GM19025 (cell line): Measurements from ENCODE around the gene SLTM.
"Not testable (repeated sequence)": the region's sequence is repeated elsewhere in the genome, so short reads cannot be mapped to it uniquely, and the experiment has no call there.

Source experiments
- ATAC-seq: cut with Tn5 transposase; IDR thresholded peaks from one replicate; pipeline ENCODE4 v1.9.1; 2021; ENCODE audit warnings: mild to moderate bottlenecking, low read depth, moderate library complexity; ENCODE audit not compliant: unreplicated experiment

The SLTM gene

DNA sequence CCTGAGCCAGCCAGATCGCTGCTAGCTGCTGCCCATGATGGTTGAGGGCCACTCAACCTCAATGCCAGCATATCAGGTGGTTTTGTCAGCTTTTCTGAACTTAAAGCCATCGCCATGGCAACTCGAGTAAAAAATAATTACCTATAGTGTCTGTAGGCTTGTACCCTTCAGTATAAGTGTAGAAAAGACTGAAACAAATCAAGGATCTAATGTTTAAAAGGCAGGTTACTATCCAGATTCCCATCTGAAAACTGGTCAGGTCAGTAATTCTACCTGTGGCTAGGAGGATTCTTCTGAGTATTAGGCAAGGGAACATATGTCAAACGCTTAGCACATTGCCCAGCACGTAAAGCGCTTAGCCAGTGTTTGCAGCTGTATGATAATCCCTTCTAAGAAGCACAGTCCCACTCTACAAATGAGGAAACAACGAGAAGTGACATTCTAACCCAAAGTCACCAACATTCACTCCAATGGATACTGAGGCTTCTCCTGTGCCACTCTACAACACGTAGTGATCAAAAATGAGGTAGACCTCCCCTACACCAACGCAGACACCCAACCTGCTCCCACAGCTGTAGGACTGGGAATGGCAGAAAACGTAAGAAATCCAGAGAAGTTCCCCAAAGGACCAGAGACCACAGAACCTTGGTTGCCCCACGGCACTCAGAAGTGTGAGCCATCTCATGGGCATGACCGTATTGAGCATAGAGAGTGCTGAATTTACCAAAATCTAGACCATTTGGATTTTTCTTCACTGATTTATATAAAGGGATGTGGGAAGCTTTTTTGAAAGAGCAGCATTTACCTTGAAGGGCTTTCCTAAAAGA, 55.3 kb downstream of the SLTM start:
- ATAC-seq = no peak

DNA sequence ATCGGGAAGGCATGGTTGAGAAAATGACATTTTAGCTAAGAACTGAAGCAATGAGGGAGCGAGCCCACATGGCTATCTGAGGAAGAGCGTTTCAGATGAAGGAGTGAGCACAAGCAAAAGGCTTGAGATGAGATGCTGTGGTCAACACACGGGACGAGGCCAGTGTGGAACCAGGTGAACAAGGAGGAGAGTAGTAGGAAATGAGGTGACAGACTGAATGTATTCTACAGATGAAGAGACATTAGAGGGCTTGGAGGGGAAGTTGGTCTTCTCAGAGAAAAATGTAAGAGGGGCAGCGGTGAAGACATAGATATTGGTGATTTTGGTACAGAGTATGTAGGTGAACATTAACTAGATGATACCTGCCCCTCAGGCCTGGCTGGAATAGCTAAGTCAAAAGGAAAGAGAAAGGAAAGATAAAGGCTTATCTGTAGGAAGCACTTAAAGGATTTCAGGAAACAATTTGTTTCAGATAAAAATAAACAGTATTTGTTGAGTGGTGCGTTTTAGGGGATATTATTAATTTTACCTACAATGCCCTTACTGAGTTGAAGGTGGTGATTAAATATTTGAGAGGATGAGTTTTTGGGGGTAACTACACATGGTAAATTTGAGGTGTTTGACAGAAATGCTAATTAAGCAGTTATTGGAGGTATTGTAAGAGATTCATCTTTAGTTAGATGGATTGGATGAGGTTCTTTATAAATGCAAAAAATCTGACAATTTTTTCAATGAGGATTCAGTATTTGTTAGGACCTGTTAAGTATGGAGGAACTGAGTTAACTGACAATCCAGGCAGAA, 57.0 kb downstream of the SLTM start:
- ATAC-seq = no peak

DNA sequence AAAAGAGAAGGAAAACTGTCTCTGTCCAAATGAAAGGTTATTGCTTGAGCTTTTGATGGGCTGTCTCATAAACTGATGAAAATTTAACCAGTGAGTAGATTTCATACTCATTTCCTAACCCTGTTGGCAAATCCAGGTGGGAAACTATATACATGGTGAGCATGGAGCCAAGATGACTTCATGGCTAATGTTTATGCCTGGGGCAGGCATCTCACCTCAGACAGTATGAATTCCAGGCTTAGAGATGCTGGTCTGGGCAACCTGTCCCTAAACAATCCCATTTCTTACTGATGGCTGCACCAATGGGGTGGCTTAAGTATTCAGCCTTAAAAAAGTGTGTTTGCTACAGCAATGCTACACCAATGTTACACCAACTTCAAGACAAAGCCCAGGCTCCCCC, 58.1 kb downstream of the SLTM start:
- ATAC-seq = no peak

DNA sequence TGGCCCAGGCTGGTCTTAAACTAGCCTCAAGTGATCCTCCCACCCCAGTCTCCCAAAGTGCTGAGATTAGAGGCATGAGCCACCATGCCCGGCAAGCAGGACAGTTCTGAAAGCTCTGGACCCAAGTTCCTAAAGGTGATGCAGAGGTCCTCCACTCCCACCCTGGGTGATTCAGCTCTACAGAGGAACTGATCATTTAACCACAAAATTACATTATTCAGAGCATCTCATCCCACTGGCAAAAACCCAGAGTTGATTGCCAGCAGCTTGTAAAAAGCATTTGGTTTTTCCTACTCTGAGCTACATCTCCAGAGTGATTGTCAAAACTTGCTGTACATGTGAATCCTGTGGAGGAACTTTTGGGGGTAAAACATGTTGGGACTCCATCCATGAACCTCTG, 60.2 kb downstream of the SLTM start:
- ATAC-seq = no peak

DNA sequence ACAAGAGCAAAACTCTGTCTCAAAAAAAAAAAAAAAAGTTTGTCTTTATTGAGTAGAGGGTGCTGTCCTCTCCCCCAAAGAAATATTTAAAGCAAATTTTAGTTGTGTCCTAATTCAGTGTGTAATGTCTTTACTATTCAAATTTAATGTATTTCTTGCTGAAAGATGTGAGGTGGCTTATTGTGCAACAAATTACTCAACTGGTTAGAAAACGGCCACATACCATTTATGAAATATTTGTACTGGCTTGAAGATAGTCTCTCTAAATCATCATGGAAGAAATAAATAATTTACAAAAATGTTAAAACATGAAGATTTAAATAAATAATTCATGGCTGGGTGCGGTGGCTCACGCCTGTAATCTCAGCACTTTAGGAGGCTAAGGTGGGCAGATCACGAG, 63.0 kb downstream of the SLTM start:
- no peak for ATAC-seq

DNA sequence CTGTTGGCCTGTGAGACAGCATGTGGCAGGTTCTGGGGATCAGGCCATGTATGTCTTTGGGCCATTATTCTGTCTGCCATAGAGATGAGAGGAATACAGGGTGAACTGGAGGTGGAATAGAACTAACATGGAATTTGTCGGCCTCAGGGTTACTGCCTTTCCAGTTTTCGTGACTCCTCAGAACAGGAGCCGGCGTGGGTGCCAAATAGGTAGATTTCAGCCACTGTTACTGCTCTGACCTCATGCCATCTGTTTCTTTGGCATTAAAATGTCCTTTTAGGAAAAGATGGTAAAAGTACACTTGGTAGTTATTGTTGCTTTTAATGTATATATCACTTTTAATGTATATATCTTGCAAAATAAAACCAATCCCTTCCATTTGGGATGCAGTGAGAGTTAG, 65.6 kb downstream of the SLTM start:
- no peak for ATAC-seq

DNA sequence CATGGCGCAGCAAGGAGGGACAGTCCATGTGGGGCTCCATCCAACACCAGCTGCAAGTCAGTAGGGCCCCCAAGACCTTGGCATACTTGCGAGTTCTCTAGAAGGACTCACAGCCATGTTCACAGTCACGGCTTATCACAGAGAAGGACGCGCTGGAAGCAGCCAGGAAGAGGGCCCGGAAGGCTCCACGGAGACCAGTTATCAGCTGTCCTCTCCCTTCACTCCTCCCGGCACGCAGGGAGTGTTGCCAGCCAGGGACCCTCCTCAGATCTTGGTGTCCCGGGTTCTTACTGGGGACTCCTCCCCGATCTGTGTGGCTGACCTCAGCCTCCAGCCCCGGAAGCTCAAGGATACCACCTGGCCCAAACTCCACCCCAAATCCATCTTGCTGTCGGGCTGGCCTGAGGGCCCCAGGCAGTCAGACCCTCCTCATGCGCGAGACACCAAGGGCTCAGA, 68.0 kb downstream of the SLTM start:
- ATAC-seq = no peak

DNA sequence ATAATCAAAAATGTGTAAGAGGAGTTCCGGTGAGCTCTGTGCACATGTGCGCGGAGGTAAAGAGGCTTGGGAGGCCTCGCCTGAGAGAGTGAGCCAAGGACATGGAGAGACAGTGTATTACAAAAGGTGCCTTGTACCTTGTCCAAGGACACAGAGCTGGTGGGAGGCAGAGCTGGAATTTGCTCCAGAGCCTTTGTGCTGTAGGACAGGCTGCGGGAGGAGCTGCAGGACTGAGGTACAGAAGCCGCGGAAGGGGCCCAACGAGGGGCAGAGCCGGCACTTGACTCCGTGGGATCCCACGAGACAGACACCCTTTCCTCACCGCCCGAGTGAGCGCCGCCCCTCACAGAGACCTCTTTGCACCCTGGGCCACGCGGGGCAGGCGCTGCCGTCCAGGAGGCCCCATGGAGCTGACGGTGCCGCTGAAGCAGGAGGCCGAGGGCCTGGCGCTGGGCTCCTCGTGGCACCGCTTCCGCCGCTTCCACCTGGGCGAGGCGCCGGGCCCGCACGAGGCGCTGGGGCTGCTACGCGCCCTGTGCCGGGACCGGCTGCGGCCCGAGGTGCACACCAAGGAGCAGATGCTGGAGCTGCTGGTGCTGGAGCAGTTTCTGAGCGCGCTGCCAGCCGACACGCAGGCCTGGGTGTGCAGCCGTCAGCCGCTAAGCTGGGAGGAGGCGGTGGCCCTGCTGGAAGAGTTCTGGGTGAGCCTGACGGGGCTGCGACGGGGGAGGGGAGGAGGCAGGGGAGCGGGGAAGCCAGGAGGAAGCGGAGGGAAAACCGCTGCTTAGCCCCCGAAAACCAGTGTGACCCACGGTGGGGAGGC, 68.7 kb downstream of the SLTM start:
- no peak for ATAC-seq

DNA sequence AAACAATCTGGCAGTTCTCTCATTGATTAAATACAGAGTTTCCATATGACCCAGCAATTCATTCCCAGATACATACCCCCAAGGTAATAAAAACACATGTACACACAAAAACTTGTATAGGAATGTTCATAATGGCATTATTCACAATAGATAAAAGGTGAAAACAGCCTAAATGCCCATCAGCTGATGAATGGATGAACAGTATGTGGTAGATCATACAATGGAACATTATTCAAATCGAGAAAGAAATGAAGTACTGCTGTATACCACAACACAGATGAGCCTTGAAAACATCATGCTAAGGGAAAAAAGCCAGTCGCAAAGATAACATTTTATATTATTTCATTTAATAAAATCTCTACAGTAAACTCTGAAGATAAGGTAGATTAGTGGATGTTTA, 71.2 kb downstream of the SLTM start:
- ATAC-seq = no peak

DNA sequence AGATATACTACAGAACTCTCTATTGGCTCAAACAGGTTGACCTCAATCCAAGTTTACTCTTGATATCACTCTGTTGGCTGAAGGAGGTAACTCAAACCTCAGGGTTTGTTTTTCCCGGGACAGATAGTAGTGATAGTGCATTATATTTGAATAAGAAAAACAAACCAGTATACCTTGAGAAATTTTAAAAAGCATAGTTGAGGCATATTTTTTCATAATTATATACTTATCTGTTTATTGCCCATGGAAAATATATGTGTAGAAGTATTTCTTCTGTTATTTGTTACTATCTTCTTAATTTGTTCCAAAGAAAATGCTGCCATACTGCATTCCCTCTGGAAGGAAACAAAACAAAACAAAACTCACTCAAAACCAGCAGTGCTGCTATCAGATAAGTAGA, 76.9 kb downstream of the SLTM start:
- not testable (repeated sequence) for ATAC-seq

DNA sequence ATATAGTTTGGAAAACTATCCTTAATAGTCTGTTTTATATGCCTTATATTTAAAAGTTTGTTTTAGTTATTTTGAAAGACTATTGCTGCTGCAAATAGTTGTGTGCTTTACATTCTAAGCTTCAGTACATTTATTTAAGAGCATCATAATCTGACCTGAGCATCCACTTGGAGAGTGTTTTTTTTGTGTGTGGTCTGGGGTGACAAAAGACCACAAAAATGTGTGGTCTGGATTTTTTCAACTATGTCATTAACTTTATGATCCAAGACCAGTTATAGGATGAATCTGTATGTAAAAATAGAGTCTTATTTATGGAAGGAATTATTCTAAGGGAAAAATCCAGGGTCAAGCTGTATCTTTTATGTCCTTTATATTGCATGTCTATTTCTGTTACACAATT, 77.4 kb downstream of the SLTM start:
- no peak for ATAC-seq

DNA sequence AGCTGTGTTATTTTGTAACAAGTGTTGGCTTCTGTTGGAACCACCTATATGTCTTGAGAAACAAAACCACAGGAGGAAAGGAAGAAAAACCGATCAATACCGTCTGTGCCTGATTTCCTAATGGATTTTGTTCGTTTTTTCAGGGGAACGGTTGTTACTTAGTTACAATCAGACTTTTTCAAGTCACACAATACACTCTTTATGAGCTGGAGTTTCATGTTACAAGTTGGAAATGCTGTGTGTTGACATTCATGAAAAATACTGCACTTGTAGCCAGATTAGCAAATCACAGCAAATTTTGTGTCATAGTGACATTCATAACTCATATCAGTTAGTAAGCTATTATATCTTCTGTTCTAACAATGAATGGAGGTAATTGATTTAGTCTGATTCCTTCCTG, 78.9 kb downstream of the SLTM start:
- no peak for ATAC-seq

DNA sequence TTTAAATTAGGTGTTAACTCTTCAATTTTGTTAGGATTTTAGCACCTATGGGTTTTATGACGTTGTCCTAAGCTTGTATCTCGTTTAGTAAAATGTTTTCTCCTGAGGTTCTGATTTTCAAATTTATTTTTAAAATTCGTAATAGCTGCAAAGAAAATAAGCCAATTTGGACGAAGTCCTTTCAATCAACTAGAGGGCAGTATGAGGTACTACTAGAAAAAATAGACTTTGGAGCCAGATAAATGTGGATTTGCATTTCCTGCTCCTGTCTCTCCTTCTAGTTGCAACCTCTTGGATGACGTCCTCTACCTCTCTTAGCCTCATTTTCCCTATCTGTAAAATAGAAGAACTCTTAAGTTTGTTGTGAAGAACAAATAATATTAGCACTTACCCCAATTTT, 81.1 kb downstream of the SLTM start:
- no peak for ATAC-seq

DNA sequence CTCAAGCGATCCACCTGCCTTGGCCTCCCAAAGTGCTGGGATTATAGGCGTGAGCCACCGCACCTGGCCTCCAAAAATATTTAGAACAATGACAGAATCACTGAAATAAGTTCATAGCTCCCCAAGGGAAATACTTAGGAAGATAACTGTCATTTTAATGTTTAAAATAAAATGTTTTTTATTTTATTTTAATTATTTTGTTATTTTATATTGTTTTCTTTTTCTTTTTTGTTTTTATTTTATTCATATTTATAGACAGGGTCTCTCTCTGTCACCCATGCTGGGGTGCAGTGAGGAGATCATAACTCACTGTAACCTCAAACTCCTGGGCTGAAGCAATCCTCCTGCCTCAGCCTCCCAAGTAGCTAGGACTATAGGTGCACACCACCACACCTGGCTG, 82.3 kb downstream of the SLTM start:
- not testable (repeated sequence) for ATAC-seq

DNA sequence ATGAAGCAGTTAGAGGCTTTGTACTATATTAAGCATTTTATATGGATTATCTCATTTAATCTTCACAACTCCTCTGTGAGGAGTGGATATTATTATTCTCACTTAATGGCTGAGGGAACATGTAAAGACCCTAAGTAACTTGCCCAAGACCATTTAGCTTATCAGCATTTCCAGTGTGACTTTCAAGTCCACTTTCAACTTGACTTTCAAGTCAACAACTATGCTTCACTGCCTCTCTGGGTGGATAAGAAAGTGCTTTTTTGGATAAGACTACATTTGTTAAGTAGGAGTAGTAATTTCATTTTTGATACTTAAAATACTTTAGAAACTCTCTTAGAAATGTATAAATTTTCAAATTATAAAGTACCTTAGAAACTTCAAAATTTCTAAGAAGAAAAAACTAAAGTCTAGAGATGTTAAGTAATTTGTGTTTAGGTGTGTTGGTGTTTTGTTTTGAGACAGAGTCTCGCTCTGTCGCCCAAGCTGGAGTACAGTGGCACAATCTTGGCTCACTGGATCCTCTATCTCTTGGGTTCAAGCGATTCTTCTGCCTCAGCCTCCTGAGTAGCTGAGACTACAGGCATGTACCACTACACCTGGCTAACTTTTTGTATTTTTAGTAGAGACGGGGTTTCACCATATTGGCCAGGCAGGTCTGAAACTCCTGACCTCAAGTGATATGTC, 90.6 kb downstream of the SLTM start:
- no peak for ATAC-seq

DNA sequence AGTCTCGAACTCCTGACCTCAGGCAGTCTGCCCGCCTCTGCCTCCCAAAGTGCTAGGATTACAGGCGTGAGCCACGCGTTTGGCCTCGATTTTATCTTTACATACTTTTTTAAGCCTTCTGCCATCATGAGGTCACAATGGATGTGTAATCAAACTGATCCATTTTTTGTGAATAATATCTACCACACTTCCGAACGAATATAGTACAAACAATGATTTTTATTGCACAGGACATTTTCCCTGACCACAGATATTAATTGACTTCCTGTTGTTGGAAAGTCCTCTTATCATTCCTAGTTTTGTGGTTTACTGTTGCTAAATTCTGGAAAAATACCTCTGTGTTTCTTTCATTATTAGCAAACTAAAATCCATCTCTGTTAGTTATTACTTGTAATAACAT, 93.4 kb downstream of the SLTM start:
- no peak for ATAC-seq

DNA sequence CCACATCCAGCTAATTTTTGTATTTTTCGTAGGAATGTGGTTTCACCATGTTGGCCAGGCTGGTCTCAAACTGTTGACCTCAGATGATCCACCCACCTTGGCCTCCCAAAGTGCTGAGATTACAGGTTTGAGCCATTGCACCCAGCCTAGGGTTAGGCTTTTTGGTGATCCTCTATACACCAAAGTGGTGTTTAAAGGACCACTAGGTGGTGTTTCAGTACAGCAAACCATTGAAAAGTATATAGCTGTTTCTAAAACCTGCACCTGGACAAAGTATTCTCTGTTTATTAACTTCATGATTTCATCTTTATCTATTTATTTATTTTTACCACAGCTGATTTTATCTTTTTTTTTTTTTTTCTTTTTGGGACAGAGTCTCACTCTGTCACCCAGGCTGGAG, 94.0 kb downstream of the SLTM start:
- no peak for ATAC-seq

DNA sequence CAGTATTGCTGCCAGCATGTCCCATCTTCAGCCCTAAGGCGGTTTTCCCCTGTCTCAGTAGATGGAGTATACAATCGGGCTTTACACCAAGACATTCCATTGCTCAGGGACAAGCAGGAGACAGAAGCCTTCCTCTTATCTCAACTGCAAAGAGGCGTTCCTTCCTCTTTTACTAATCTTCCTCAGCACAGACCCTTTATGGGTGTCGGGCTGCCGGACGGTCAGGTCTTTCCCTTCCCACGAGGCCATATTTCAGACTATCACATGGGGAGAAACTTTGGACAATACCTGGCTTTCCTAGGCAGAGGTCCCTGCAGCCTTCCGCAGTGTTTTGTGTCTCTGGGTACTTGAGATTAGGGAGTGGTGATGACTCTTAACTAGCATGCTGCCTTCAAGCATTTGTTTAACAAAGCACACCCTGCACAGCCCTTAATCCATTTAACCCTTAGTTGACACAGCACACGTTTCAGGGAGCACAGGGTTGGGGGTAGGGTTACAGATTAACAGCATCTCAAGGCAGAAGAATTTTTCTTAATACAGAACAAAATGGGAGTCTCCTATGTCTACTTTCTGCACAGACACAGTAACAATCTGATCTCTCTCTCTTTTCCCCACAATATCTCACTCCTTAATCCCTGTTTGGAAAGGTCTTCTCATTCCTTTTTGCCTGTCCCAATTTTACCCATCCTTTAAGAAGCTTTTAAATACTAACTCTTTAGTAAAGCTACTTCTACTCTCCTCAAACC, 99.6 kb downstream of the SLTM start:
- ATAC-seq = not testable (repeated sequence)

DNA sequence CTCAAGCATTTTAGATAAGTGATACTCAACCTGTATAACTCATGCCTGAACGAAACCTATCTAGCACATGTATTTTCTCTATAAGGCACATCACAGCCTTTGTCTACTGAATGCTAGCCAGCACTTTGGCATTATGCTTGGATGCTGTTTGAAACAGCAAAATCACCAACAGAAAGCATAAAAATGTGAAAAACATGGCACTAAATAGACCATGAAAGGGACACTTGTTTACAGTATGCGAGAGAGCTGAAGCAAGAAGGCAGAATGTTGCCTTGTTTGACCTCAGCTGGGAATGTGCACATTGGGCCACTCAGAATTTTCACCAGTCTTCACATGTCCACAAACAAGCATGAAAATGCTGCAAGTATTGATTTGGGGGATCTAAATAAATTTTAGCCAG, 102.9 kb downstream of the SLTM start:
- ATAC-seq = no peak
